Endothelial cell (in vitro differentiated cells): Measurements from ENCODE around the gene CTNND2. TPM values are rescaled to one million over a fixed set of nuclear protein-coding genes. Genes with fewer than 3 reads are reported as not detected.

ENCODE experiments used
- DNase-seq: peaks from one replicate; pipeline ENCODE4 v3.0.0; 2021; ENCODE audit warnings: low spot score
- H3K27ac Mint-ChIP-seq: one replicate; pipeline ENCODE4 v1.8.0; 2021; ENCODE audit warnings: mixed read lengths, inconsistent platforms; ENCODE audit not compliant: unreplicated experiment
- H3K27me3 Mint-ChIP-seq: one replicate; pipeline ENCODE4 v1.8.0; 2021; ENCODE audit warnings: mild to moderate bottlenecking, moderate library complexity, mixed read lengths, inconsistent platforms; ENCODE audit not compliant: unreplicated experiment
- H3K36me3 Mint-ChIP-seq: one replicate; pipeline ENCODE4 v1.8.0; 2021; ENCODE audit warnings: mild to moderate bottlenecking, low read depth, mixed read lengths, inconsistent platforms; ENCODE audit not compliant: unreplicated experiment
- H3K4me1 Mint-ChIP-seq: one replicate; pipeline ENCODE4 v1.8.0; 2021; ENCODE audit warnings: mild to moderate bottlenecking, mixed read lengths, inconsistent platforms; ENCODE audit not compliant: unreplicated experiment
- H3K4me3 Mint-ChIP-seq: one replicate; pipeline ENCODE4 v1.8.0; 2021; ENCODE audit warnings: mild to moderate bottlenecking, mixed read lengths, inconsistent platforms; ENCODE audit not compliant: unreplicated experiment
- H3K9me3 Mint-ChIP-seq: one replicate; pipeline ENCODE4 v1.8.0; 2021; ENCODE audit warnings: mixed read lengths, inconsistent platforms; ENCODE audit not compliant: unreplicated experiment
- total RNA-seq: library from RNA; stranded (reverse); fragmentation: NEBNext Ultra II Directional; extraction: Animal tissue kit (Norgen Biotek cat#: 25700); gene quantifications from one replicate; pipeline ENCODE4 v1.2.1, GENCODE V29; 2021; ENCODE audit not compliant: unreplicated experiment
- TF ChIP-seq, protein P1 (sequence below): fragments of 200-600 bp; sonication (generic); IDR thresholded peaks from one replicate; pipeline ENCODE4 v1.5.0; 2021; ENCODE audit warnings: antibody characterized with exemption; ENCODE audit not compliant: unreplicated experiment

CTNND2 gene
- total RNA-seq, 1 donor from 2014 or later: 3.6 TPM

DNA sequence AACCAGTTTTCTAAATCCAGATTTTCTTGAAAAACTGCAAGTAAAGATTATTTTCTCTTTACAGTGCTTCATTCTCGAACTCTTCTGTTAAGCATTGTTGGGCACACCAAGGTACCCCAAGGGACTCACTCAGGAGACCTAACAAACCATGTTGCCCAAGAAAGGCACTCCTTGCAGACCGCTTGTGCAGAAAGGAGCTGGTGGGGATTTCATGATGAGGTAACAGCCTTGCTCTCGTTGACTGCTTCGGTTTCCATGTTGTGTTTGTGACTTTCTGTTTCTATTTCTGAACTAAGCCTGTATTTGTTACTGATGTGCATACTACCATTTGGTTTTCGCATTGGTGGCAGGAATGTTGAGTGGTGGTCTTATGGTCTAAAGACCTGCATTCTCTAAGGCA lies 876.6 kb downstream of the CTNND2 start:
- peaks cover 6% of the 10 kb centered on the region for H3K9me3 Mint-ChIP-seq
- peaks cover 6% of the 10 kb centered on the region for H3K36me3 Mint-ChIP-seq
- no peak for DNase-seq
- TF ChIP-seq, protein P1, sequence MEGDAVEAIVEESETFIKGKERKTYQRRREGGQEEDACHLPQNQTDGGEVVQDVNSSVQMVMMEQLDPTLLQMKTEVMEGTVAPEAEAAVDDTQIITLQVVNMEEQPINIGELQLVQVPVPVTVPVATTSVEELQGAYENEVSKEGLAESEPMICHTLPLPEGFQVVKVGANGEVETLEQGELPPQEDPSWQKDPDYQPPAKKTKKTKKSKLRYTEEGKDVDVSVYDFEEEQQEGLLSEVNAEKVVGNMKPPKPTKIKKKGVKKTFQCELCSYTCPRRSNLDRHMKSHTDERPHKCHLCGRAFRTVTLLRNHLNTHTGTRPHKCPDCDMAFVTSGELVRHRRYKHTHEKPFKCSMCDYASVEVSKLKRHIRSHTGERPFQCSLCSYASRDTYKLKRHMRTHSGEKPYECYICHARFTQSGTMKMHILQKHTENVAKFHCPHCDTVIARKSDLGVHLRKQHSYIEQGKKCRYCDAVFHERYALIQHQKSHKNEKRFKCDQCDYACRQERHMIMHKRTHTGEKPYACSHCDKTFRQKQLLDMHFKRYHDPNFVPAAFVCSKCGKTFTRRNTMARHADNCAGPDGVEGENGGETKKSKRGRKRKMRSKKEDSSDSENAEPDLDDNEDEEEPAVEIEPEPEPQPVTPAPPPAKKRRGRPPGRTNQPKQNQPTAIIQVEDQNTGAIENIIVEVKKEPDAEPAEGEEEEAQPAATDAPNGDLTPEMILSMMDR: no peak
- no peaks in the 10 kb centered on the region for H3K27me3 Mint-ChIP-seq
- H3K4me3 Mint-ChIP-seq: no peak overlapping the region
- H3K27ac Mint-ChIP-seq: no peak overlapping the region
- H3K4me1 Mint-ChIP-seq: no peaks in the 10 kb centered on the region

DNA sequence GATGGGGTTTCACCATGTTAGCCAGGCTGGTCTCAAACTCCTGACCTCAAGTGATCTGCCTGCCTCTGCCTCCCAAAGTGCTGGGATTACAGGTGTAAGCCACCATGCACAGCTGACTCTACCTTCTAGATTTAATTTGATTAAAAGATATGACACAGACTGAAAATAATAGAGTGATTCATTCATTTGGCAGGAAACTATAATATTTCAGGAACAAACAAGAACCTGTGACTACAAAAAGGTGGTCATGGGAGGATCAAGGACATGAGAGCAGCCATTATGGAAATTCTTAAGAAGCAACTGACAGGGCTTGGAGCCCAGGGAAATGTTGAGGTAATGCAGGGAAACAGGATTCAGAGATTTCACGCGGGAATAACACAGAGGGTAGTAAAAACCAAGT lies 877.7 kb downstream of the CTNND2 start:
- H3K4me3 Mint-ChIP-seq: no peak overlapping the region
- H3K4me1 Mint-ChIP-seq: no peaks in the 10 kb centered on the region
- H3K36me3 Mint-ChIP-seq: peaks cover 6% of the 10 kb centered on the region
- H3K27me3 Mint-ChIP-seq: no peaks in the 10 kb centered on the region
- DNase-seq: no peak
- no peak overlapping the region for H3K27ac Mint-ChIP-seq
- TF ChIP-seq, protein P1: no peak
- peaks cover 6% of the 10 kb centered on the region for H3K9me3 Mint-ChIP-seq

DNA sequence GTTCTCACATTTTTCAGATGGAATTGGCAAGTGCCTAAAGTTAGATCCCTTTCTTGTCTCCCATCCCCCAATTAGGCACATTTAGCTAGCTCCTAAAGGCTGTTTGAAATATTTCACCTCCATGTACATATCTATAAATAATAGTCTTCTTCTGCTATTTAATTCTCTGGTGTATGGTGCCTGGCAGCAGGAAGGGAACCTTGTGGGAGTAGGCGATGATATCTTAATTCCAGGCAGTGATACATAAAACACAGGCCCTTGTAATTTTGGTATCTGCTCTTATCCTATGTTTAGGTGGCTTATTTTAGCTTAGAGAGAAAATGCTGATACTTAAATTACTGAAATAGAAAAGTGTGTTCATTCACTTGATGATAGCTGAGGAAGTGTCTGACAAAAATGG lies 880.3 kb downstream of the CTNND2 start:
- no peak for DNase-seq
- Mint-ChIP-seq H3K4me1 (no peaks in the 10 kb centered on the region), H3K36me3 (no peaks in the 10 kb centered on the region), H3K27ac (no peak overlapping the region), H3K27me3 (no peaks in the 10 kb centered on the region), H3K9me3 (no peaks in the 10 kb centered on the region), H3K4me3 (no peak overlapping the region)
- TF ChIP-seq, protein P1: no peak

DNA sequence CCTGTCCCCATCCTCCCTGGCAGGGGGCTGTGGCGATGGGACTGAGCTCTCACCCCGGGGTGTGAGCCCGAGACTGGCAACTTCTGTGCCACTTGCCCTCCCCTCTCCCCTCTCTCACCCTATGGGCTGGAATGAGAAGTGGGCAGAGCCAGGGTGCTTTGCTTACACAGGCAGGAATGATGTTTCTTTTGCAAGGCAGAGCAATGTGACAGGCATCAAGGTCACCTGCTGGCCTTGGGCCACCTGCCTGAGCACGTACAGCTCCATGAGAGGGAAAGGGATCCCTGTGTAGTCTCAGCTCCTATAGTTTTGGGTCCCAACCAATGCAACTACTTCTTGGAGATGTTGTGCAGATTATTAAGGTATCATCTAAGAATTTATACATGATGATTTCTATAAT lies 890.5 kb downstream of the CTNND2 start:
- no peak overlapping the region for H3K4me3 Mint-ChIP-seq
- no peak overlapping the region for H3K27ac Mint-ChIP-seq
- H3K36me3 Mint-ChIP-seq: no peaks in the 10 kb centered on the region
- no peak for DNase-seq
- TF ChIP-seq, protein P1: no peak
- H3K4me1 Mint-ChIP-seq: no peaks in the 10 kb centered on the region
- peaks cover 2% of the 10 kb centered on the region for H3K27me3 Mint-ChIP-seq
- no peaks in the 10 kb centered on the region for H3K9me3 Mint-ChIP-seq

DNA sequence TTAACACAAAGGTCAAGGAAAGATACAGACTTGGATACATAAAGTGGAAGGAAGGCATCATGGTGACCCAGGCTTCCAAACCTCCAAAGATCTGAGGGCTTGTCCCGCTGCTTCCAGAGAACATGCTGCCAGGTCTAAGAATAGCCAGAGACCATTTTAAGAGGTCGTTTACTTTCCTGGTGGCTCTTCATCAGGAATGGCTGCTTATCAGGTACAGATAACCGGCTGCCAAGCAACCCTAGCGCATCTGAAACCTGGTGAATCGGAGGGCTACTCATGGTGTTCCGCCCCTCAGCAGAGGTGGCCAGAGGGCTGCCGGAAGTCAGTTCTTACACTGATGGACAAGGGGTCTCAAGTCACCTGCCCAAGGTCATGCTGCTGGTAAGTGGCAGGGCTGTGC lies 892.0 kb downstream of the CTNND2 start:
- no peak overlapping the region for H3K27ac Mint-ChIP-seq
- no peak overlapping the region for H3K4me3 Mint-ChIP-seq
- H3K9me3 Mint-ChIP-seq: no peaks in the 10 kb centered on the region
- H3K36me3 Mint-ChIP-seq: no peaks in the 10 kb centered on the region
- H3K27me3 Mint-ChIP-seq: no peaks in the 10 kb centered on the region
- H3K4me1 Mint-ChIP-seq: no peaks in the 10 kb centered on the region
- DNase-seq: no peak
- TF ChIP-seq, protein P1: no peak
